ENCODE data around the gene RNF114.

The RNF114 gene

GRCh38 chr20:49919009-49919408 lies 17.2 kb upstream of the RNF114 start:
- intact Hi-C loops (cut with DNase I), result no loop called here
- DNase-seq, result no peak

GRCh38 chr20:49919461-49919860 lies 16.7 kb upstream of the RNF114 start:
- intact Hi-C loops (cut with DNase I), result no loop called here
- no peak for DNase-seq

- DNase-seq, result no peak
- intact Hi-C loops (cut with DNase I), result no loop called here
Observed at GRCh38 chr20:49924247-49924646, 11.9 kb upstream of the RNF114 start.

GRCh38 chr20:49925901-49926454 lies 10.2 kb upstream of the RNF114 start:
- intact Hi-C loops (cut with DNase I), result no loop called here
- DNase-seq, result no peak

- intact Hi-C loops (cut with DNase I), result loop anchor here (1.0 to 2.0 kb wide), 2 partner anchors 40 to 318 kb away; no protein-coding TSS in a partner anchor
- DNase-seq, result peak; percentile 70 to 96 (median 86)
Observed at GRCh38 chr20:49928411-49929141, 7.6 kb upstream of the RNF114 start.

- intact Hi-C loops (cut with DNase I), result loop anchor here (2.0 kb wide), 1 partner anchor 318 kb away; no protein-coding TSS in a partner anchor
- no peak for DNase-seq
Observed at GRCh38 chr20:49929142-49929494, 7.1 kb upstream of the RNF114 start.

- intact Hi-C loops (cut with DNase I), result no loop called here
- DNase-seq, result peak in 1 of 10 donors; percentile 76
Observed at GRCh38 chr20:49935746-49936152, 448 bp upstream of the RNF114 start.

- intact Hi-C loops (cut with DNase I), result no loop called here
- DNase-seq, result peak in 1 of 10 donors; percentile 44
Observed at GRCh38 chr20:49937027-49937929, 1.1 kb downstream of the RNF114 start.

- peak in 6 of 10 donors; percentile 53 to 89 (median 62) for DNase-seq
Observed at GRCh38 chr20:49938173-49939163, 2.3 kb downstream of the RNF114 start.

GRCh38 chr20:49941456-49941855 lies 5.3 kb downstream of the RNF114 start:
- no peak for DNase-seq
- intact Hi-C loops (cut with DNase I), result no loop called here

More at GRCh38 chr20:49938173-49939163, 2.3 kb downstream of the RNF114 start:
- intact Hi-C loops (cut with DNase I), result no loop called here

- intact Hi-C loops (cut with DNase I), result no loop called here
- no peak for DNase-seq
Observed at GRCh38 chr20:49942303-49942702, 6.1 kb downstream of the RNF114 start.

- DNase-seq, result no peak
- intact Hi-C loops (cut with DNase I), result no loop called here
Observed at GRCh38 chr20:49942942-49943341, 6.7 kb downstream of the RNF114 start.

GRCh38 chr20:49945306-49945700 lies 9.1 kb downstream of the RNF114 start:
- no peak for DNase-seq

GRCh38 chr20:49945701-49946477 lies 9.7 kb downstream of the RNF114 start:
- no peak for DNase-seq
- intact Hi-C loops (cut with DNase I), result no loop called here

More at GRCh38 chr20:49945306-49945700, 9.1 kb downstream of the RNF114 start:
- intact Hi-C loops (cut with DNase I), result no loop called here

- peak in 1 of 10 donors; percentile 14 for DNase-seq
- intact Hi-C loops (cut with DNase I), result no loop called here
Observed at GRCh38 chr20:49948178-49948577, 12.0 kb downstream of the RNF114 start.

- intact Hi-C loops (cut with DNase I), result no loop called here
- DNase-seq, result peak in 1 of 10 donors; percentile 42
Observed at GRCh38 chr20:49948809-49949507, 12.8 kb downstream of the RNF114 start.

GRCh38 chr20:49951151-49951550 lies 15.0 kb downstream of the RNF114 start:
- intact Hi-C loops (cut with DNase I), result no loop called here
- DNase-seq, result no peak

GRCh38 chr20:49955167-49955566 lies 19.0 kb downstream of the RNF114 start:
- DNase-seq, result no peak
- intact Hi-C loops (cut with DNase I), result no loop called here

All from posterior cingulate gyrus (tissue), 11 donors.